GM18498 (cell line): Measurements from ENCODE around the gene SLC47A1.
"Not testable (repeated sequence)": the region's sequence is repeated elsewhere in the genome, so short reads cannot be mapped to it uniquely, and the experiment has no call there.

Source experiments
- ATAC-seq: cut with Tn5 transposase; IDR thresholded peaks from one replicate; pipeline ENCODE4 v1.9.1; 2021; ENCODE audit warnings: mild to moderate bottlenecking, moderate library complexity; ENCODE audit not compliant: unreplicated experiment

SLC47A1 gene

DNA sequence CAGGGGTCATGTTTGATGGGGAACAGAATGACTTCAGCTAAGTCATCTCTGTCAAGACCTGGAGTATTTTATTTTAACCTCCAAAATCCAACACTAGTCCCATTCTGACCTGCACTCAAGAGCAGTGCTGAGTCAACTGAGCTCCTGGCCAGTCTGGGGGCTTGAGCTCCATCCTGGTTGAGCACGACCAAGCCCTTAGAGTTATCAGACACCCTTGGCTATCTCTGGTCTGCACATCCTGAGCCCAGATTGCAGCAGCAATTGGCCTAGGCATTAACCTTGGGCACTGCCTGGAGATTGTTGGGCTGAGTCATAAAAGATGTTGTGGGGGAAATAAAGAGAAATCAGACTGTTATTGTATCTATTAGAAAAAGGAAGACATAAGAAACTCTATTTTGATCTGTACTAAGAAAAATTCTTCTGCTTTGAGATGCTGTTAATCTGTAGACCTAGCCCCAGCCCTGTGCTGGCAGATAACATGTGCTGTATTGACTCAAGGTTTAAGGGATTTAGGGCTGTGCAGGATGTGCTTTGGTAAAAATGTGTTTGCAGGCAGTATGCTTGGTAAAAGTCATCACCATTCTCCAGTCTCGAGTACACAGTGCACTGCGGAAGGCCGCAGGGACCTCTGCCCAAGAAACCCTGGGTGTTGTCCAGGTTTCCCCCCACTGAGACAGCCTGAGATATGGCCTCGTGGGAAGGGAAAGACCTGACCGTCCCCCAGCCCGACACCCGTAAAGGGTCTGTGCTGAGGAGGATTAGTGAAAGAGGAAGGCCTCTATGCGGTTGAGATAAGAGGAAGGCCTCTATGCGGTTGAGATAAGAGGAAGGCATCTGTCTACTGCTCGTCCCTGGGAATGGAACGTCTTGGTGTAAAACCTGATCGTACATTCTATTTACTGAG lies 14.0 kb upstream of the SLC47A1 start:
- not testable (repeated sequence) for ATAC-seq

DNA sequence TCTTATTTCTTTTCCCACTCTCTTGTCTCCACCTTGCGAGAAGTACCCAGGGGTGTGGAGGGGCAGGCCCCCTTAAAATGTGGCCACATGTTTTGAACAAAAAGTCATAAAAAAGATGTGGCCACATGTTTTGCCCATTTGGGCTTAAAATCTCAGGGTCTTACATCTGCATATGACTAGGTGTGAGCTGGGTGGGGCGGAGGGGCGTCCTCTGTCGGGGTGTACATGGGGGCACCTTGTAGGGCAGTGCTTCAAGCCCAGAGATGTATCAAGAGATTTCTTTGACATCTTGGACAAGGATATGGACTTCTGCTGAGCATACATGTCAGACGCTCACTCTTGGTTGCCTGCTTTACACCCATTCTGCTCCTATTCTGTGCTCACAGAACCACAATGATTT lies 13.0 kb upstream of the SLC47A1 start:
- no peak for ATAC-seq

DNA sequence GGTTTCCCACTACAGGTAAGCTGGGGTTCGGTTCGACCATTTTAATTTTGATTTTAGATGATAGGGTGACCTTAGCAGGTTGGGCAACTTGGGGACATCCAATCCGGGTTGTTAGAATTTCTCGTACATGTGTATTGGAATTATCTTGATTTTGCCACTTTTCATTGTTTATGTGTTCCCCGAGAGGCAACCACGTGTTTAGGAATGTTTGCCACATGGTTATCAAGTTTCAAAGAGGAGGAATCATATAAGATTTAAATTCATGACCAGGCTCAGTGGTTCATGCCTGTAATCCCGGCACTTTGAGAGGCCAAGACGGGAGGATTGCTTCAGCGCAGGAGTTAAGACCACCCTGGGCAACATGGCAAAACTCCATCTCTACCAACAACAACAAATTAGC lies 10.0 kb upstream of the SLC47A1 start:
- no peak for ATAC-seq

DNA sequence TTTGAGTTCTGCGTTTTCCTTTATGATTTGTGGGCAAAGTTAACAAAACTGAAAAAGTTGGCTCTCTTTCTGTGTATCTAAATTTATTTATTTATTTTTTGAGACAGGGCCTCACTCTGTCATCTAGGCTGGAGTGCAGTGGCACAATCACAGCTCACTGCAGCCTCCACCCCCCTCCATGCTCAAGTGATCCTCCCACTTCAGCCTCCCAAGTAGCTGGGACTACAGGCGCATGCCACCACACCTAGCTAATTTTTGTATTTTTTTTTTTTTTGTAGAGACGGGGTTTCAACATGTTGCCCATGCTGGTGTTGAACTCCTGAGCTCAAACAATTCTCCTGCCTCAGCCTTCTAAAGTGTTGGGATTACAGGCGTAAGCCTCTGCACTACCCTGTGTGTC lies 6.7 kb upstream of the SLC47A1 start:
- not testable (repeated sequence) for ATAC-seq

DNA sequence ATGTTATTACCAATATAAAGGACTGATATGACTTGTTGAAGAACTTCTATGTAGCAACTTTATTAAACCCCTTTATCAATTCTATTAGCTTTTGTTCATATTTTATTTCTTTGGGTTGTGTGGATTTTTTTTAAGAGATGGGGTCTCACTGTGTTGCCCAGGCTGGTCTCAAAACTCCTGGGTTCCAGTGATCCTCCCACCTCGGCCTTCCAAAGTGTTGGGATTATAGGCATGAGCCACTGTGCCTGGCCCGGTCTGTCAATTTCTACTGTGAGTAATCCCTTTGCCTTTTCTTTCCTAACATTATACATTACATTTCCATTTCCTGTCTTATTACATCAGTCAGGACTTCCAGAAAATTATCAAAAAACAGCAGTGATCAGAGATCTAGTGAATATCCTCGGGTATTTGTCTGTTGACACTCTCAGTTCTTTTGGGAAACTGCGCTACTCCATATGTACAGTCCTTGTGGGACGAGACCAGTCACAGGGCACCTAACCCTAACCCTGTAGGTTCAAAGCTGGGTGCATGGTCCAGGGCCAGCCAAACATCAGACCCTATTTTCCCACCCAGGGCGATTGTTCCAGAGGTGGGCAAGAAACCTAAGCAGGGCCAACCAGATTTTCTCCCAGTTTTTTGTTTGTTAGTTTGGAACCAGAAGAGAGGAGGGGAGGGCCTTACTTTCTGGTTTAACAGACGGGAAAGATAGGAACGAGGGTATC lies 1.7 kb upstream of the SLC47A1 start:
- no peak for ATAC-seq

DNA sequence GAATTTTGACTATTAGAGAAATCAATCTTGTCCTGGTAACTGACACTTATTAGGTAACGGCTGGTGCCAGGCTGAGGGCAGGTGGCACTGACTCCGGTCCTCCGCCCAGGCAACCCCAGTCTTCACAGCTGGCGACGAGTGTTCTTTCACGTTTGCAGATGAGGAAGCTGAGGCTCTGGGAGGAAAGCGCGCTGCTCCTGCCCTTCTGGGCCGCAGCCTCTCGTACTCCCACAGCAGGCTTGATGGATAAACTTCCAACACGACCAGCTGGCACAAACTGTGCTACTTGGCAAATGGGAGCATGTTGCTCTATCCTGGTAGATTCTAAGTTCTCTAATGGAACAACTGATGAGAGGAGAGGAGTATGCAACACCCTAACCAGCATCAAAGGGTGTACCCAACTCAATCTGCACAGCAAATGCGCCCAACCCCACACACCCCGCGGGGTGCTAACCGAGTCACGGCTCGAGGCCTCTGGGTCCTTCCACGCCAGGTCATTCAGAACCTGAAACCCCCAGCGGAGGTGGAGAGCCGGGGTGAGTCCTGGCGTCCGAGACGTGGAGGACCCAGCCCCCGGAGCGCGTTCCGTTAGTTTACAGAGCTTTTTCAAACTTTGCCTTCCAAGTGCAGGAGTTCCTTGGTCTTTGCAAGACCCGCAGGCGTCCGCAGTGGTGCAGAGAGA lies 477 bp upstream of the SLC47A1 start:
- ATAC-seq = no peak

DNA sequence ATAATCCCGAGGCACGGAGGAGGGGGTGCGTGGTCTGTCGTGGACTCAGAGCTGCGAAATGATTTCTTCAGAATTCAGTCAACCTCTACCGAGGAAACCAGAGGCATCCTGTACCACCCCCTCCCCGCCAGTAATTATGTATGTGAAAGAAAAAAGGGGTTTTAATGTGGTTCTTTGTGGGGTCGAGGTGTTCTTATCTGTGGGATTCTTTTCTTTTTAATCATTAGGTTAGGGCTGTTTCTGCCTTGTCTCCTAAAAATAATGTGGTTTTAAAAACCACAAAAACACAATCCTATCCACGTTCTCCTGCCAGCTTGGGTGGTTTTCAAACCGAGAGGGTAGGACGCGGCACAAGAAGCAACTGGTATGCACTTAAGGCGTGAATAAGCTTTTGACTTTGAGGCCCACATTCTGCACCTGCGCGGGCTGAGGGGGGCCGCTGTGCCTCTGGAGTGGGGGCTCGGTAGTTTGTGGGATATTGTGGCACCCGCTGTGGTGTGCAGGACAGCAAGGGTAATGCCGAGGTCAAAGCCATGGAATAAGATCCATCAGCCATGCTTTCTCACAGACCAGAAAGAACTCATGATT lies 1.0 kb downstream of the SLC47A1 start:
- ATAC-seq = no peak

DNA sequence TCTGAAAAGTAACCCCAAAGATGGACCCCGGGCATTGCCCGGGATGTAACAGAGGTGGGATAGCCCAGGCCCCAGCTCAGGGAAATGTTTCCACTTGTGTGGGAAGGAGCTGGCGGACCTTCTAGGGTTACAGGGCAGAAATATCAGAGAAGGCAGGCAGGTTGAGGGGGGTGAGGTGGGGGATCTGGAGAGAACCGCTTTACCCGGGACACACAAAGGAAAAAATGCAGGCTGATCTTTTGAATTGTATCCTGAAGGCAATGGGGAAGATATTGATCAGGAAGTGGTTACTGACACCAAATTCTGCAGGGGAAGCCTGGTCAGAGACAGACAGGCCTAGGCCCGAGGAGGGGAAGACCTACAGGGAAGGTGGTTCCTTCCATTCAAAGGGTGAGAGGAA lies 3.5 kb downstream of the SLC47A1 start:
- ATAC-seq = no peak

DNA sequence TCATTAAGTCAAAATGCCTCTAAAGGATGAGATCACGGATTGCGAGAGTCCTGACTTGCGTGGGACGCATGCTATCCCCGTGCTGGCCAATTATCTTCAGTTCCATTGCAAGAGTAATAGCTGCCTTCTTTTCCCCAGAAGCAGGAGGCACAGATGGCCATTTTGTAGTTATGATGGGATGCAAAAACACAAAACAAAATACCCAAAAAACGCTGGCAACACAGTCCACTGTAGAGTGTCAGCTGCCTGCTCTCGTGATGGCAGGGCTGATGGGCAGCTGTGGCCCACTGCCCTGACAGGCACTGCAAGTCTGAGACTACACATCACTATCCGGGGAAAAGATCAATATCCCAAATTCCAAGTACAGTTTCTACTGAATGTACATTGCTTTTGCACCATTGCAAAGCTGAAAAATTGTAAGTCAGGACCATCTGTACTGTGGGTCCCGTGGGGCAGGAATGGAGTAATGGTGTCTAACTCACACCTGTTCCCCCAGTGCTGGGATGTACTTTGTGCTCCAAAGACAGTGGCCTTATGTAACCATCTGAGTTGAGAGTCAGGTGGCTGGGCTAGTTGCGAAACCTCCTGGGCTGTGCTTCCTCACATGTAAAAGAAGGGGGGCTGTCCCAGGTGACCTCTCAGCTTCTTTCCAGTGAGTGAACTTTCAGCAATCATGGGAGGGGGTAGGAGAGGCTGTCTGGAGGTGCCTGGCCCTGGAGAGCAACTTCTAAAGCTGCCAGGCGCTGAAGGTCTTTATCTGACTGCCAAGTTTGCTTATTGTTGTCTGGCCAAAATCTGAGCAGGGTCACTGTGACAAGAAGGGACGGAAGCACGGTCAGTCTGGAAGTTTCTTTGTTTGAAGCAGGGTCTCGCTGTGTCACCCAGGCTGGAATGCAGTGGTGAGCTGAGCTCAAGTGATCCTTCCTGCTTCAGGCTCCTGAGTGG lies 4.7 kb downstream of the SLC47A1 start:
- no peak for ATAC-seq

DNA sequence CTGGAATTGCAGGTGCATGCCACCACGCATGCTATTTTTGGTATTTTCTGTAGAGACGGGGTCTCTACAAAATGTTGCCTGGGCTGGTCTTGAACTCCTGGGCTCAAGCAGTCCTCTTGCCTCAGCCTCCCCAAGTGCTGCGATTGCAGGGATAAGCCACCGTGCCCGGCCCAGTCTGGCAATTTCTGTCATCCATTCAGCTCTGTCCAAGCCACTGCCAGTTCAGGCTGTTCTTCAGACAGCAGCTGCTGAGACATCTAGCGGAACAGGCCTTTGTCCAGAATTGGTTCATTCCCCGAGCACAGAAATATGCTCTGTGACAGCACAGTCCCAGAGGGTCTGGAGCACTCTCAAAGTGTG lies 5.4 kb downstream of the SLC47A1 start:
- ATAC-seq = no peak

DNA sequence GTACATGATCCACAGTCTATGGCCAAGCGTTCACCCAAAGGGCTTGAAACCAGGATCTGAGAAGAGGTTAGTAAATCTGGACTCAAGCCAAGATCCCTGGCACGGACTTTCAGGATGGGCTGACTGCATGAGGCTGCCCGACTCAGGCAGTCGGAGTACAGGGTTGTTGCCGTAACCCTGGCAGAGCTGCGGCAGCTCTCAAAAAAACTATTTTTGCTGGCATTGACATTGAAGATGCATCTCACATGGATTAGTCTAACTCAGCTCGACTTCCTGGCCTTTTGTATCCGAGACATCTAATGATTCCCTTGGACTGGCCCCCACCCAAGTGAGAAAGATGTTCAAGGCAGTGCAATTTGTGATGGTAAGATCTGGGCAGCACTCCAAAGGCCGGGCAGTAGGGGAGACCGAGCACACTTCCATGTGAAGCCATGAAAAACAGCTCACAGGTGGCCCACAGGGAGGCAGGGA lies 6.2 kb downstream of the SLC47A1 start:
- no peak for ATAC-seq

DNA sequence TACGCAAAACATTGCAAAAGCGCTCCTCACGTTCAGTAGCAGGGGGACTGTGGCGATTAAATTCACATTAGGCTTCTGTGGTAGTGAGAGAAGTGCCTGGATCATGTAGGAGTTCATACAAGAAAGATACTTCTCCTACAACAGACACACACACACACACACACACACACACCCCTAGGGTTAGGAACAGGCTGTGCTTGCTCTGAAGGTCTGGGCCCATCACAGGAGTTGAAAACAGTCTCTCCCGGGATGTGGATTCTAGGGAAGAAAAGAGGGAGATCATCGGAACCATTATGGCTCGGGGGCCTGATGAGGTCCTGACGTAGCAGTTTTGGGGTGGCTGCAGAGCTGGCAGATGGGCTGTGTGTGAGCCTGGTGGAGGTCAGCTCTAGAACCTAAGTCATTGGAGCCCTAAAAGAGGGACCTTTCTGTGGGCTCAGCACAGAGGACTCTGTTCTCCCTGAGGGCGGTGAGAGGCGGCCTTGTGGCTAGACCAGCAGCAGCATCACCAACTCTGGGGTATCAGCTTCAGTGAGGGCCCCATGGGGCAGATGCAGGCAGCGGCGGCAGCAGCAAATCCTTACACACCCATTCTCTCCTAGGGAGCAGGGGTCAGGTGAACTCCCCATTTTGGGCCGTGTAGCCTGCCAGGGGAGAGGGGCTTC lies 7.2 kb downstream of the SLC47A1 start:
- ATAC-seq = no peak

DNA sequence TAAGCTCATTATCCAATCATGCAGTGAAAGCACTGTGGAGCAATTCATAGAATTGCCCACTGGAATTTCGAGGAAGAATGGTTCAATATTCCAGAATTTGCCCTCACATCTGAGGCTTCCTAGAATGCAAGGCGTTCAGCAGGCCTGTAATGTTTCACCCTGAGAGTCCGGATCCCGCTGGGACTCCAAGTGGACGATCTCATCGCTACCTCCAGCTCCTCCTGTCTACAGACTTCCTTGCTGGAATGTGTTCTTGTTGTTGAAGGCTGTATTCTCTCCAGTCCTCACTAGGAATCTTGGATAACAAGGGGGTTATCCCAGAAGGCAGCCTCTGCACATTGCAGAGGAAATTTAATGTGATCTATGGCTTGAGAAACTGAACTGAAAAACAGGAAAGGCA lies 7.8 kb downstream of the SLC47A1 start:
- ATAC-seq = no peak

DNA sequence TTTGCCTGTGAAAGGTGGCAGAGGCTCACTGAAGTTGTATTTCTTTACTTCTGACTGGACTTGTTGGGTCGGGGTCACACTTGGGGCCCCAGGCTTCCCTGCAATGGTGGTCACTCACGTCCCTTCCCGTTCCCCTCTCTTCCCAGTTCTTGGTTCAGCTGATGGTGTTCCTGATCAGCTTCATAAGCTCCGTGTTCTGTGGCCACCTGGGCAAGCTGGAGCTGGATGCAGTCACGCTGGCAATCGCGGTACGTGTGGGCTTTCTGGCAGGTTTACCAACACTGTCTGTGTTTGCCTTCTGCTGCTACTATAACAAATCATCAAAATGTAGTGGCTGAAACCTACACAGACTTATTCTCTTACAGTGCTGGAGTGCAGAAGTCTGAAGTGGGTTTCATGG lies 8.6 kb downstream of the SLC47A1 start:
- ATAC-seq = no peak

DNA sequence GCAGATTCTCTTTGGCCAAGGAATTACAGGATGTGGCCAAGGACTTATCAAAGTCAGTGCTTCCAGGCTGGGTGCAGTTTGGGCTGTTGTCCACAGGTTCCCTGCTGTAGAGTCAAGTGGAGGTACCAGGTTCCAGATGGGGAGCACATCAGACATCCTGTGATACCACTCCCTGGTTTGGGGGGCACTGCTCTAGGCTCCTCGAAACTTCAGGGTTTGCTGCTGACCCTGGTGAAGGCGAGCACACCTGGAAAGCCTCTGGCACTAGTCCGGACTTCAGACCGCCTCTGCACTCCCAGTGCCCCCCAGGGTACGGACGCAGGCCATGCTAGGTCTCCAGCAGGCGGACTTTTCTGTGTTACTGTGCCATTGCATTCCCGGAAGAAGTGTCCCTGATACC lies 10.7 kb downstream of the SLC47A1 start:
- no peak for ATAC-seq

DNA sequence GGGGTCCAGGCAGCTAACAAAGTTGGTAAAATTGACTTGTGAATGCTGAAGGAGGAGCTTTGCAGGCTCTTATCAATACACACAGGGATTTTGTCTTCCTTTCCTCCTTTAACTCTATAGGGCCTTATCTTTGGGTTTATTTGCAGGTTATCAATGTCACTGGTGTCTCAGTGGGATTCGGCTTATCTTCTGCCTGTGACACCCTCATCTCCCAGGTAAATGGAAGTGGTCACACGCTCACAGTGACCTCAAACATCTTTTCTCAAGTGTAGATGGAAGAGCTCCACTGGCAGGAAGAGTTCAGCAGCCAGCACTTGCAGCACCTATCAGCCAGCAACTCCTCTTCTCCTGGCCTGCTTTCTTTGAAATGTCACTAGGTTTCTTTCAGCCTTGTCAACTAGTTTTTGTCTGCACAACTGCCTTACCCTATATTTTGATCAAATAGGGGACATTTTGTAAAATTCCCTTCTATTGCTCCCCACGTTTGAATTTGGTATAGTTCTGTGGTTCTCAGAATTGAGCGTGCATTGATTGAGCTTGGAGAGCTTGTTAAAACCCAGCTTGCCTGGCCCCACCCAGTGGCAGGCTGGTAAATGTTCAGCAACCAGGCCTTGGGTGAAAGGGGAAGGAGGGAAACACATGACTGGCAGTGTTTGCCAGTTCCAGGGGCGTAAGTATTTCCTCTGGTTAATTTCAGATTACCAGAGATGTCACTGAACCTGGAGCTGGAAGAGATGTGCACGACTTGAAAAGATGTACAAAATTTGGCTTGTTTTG lies 12.8 kb downstream of the SLC47A1 start:
- no peak for ATAC-seq

DNA sequence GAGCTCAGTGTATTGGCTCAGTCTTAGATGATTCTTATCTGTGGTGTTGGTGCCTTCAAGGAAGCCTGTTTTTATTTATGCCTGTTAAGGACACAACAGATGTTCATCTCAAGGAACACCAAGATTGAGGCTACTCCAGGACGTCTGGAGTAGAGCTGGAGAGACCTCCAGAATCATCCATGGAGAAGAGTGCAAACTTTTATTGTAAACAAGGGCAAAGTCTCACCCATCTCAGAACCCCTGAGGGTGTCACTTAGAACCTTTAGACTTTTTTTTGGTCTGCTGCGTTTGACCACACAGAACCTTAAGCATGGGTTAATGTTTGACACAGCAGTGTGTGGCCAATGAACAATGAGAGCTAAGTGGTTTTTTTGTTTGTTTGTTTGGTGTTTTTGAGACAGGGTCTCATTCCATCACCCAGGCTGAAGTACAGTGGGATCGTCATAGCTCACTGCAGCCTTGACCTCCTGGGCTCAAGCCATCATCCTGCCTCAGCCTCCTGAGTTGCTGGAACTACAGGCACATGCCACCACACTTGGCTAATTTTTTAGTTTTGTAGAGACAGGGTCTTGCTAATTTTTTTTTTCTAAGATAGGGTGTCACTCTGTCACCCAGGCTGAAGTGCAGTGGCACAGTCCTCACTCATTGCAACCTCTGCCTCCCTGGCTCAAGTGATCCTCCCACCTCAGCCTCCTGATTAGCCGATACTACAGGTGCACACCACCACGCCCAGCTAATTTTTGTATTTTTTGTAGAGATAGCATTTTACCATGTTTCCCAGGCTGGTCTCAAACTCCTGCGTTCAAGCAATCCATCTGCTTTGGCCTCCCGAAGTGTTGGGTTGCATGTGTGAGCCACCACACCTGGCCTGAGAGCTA lies 16.3 kb downstream of the SLC47A1 start:
- ATAC-seq = no peak

DNA sequence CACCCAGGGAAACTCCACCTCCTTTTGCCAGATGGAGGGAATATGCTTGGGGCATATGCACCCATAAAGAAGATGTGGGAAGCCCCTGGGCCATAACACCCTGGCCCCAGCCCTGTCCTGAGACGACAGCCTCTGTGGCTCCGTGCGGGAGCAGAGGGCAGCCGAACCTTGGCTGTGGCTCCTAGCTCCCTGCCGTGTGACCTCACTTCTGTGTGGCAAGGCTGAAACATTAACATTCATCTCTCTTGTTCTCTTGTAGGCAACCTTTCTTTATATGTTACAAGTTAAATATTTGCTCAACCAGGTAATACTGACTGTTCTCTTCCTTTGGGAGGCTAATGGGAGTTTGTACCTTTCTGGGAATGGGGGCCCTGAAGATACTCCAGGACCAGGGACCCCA lies 17.5 kb downstream of the SLC47A1 start:
- no peak for ATAC-seq
